Stimulated activated CD8-positive, alpha-beta memory T cell treated with anti-CD3 and anti-CD28 coated beads, Interleukin-2, amount 100 ng/mL, for 1 hour (primary cell): ENCODE results near the gene NNAT.

Experiments
- DNase-seq, 2 donors: peaks; one replicate each; pipeline ENCODE4 v3.0.0-alpha.2; 2020; ENCODE audit warnings: low read depth in 2 of 2

NNAT gene

DNA sequence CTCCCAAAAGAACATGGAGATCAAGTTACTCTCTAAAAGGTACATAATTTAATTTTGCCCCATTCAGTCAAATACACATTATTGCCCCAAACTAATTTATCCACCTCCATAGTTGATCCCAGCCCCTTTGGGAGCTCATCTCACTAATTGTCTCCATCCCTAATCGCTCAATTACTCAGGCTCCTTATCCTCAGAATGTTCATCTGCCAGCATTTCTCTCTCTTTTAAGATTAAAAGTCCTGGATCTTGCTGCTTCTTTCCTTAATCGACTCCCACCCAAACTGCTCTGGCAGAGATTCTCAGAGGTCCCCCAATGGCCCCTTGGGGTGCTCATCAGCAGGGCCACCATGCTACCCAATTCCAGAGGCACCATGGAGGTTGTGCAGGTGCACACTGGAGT lies 18.4 kb upstream of the NNAT start:
- DNase-seq = no peak

DNA sequence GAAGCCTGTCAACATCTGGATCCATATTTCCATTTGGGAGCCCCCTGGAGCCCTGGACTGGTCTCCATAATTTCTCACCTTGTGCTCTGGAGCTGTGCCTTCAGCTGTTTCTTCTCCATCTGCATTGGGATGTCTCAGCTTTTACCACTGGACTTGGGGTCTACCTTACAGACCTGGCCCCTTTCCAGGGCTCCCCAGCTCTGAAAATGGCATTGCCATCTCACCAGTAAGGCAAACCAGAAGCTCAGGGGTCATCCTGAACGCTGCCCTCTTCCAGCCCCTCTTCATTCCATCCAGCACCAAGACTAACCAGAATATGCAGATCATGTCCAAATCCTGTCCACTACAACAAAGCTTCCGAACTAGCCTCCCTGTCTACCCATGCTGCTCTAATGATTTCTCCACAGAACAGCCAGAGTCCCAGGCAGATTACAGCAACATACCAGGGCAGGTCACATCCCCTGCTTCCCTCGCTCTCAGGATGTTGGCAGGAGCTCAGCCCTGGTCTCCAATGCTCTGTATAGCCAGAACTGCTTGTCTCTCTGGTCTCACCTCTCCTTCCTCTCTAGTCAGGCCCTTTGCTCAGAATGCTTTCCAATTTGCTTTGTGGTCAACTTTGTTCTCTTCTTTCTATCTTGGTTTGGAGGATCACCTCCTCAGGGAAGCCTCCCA lies 17.7 kb upstream of the NNAT start:
- DNase-seq = no peak

DNA sequence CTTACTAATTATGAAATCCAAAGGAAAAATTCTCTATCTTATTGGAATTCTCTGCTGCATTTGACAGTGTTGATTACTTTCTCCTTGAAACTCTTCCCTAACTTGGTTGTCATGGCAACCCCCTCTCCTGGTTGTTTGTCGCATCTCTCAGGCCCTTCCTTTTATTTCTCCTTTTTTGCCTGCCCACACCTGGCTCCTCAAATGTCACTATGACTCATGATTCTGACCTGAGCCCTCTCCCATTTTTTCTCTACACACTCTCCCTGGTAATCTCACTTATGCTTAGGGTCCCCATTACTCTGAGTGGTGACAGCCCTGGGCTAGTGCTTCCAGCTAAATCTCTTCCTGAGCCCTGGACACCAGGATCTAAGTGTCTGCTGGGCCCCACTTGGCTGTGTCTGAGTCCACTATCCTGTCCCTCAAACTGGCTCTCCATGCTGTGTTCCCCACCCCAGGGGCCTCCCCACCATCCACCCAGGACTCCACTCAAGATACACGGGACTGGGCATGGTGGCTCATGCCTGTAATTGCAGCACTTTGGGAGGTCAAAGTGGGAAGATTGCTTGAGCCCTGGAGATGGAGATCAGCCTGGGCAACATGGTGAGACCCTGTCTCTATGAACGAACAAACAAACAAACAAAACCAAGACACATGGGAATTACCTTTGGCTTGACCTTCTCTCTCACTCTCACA lies 16.5 kb upstream of the NNAT start:
- no peak for DNase-seq

DNA sequence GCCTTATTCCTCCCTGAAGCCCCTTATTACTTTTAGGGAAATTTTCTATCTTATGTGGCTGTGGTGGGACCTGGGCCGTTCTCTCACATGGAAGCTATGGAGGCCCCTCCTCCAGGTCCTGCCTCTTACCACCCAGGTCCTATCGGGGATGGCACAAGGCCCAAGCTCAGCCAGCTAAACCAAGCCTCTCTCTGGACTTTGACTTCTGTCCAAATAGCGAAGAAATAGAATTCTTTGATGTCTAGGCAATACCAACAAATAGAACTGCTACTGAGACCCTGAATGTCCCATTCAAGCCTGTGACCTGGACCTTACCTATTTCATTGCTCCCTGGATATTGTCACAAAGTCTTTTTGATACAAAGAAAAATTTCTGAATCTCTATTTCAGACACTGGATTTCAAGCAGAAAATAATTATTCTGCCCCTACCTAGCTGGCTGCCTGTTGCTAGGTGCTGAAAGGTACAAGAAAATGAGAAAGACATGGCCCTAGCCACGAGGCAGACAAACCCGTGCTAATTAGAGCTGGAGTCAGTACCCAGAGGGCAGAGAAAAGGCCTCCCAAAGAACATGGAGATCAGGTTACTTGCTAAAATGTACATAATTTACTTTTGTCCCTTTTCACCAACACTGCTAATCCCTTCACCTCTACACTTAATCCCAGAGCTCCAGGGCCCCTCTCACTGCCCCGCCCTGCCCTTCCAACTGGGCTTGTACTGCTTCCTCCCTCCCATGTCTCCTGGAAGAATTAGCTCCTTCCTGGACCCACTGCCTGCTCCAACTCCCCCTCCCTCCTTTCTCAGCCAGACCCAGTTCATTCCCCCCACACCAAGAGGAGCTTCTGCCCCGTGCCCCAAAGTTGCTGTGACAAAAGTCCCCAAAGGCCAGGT lies 15.5 kb upstream of the NNAT start:
- DNase-seq = no peak

DNA sequence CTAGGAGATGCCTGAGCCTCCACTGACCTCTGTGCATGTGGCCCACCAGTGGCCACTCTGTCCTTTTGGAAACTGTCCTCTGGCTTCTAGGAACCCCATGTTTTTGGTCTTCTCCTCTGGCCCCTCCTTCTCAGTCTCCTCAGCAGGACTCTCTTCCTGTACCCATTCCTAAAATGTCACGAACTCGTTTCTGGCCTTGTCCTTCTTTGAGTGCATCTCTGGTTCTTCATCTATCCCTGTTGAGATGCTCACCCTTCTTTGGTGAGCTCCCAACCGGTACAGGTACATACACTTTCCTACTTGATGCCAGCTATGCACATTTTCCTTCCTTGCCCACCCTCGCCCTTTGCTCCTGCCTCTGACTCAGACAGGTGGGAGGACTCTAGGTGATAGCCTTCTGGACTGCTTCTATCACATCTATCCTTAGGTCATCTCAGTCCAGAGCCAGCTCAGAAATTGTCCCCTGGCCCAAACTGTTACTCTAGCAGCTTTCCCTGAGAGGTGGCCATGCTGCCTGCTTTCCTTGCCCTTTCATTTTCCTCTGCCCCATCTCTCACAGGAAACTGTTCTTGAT lies 14.8 kb upstream of the NNAT start:
- no peak for DNase-seq

DNA sequence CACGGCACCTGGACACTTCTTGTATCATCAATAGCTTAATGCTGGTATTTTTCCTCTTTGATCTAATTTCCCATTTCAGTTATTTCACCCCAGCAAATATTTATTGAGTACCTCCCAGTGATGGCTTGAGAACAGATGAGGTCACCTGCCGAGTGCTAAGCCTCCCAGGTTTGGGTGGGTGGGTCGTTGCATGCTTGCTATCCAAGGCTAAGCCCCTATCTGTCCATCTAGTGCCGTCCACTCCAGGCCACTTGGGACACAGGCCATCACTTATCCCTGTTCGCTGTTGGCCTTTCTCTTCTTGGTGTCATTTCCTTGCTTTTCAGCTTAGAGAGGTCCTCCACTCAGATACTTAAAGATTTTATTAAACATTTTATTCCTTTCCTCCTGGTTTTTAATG lies 10.8 kb upstream of the NNAT start:
- no peak for DNase-seq

DNA sequence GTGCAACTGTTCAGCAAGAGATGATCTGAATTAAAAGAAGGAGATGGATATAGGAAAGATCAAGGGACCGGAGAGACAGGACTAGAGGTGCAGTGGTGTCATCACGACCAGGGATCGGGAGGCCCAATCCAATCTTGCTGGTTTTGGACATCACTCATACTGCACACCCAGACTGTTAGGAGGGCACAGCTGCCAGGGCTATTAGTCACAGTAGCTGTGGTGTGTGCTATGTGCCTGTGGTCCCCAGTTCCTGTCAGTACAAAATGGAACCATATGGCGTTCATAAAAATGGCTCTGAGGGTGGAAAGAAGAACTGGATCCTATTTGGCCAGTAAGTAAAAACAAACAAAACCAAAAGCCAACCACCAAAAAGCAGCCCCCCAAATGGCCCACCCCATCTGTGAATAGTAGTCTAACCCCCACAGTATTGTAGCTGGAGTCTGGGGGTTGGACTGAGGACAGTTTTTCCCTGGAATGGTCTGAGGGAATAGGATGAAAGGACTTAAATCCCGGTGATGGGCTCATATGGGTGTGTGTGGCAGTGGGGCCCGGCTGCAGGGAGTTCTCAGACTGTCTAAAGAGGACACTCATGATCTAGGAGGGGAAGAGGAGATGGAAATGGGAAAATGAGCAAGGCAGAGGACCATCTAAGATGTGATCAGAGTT lies 9.3 kb upstream of the NNAT start:
- DNase-seq = no peak

DNA sequence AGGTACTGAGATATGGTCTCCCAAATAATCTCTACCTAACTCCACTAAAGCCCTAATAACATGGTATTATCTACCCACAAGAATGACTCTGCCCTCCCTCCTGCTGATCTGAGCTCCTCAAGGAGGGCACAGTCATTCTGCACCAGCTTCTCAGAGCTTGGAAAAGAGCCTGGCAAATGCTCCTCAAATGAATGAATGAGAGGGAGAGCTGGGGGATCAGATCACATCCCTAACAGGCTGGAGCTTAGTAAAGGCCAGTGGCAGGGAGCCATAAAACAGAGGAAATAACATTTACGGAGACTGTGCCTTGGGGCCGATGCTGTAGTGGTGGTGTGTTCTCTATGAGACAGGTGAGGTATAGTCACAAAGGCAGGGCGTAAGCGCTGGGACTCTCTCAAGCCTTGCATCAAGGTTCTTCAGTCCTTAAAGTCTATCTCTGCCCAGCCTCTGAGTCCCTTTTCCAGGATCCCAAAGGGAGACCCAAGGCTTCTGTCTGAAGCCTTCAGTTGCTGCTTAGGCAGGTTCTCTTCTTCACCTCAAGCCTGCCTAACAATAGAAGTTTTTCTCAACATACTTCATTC lies 7.2 kb upstream of the NNAT start:
- no peak for DNase-seq

DNA sequence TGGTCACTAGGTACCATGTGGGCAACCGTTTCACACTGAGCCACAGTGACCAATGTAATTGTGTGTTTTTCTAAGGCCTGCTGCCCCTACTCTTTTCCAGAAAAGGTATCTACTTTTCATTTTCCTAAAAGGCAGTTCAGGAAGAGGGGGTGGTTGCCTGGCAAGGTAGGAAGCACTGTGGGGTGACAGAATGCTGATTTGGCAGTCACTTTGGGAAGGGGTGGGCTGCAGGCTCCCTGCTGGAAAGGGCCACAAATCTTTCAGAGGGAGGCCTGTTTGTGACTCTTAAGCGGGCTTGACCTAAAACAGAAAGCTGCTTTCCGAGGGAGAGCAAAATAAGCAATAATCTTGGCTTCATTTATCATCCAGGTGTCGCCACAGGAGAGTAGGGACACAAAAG lies 5.2 kb upstream of the NNAT start:
- no peak for DNase-seq

DNA sequence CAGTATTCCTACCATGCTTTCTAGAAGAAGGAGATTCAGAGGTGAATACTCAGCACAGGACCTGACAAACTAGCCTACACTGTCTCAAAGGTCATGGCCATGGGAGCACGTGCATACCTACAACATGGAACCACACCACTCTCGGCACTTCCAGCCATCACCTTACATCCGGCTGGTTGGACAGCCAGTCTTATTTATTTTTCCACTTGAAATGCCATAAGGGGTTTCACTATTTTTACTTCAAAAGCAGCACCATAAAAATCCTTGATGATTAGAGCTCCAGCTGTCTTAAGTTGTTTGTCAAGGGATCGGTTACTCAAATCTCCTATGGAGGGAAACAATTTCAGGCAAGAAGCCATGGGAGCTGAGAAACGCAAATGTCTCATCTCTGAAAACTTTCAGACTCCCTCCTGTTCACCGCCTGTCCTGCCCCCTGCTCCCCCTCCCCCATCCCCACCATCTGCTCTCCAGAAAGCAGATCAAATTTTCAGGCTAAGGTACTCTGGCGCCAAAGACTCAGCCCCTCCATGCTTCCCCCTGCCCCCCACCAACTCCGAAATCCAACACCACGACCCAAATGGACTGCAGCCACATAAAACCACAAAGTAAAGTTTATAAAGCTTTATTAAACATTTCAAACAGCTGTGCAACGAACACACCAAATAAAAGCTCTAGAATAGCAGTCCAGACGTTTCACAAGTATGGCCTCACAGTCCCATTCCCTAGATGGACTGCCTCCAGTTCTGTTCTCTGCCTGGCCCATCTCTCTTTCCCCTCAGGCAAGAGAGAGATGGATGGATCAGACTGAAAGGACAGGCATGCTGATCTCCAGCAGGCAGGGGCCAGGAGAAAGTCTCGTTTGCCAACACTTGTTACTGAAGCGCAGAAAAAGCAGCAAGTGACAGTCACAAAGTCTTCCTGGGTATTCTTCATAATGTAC lies 4.0 kb upstream of the NNAT start:
- no peak for DNase-seq

DNA sequence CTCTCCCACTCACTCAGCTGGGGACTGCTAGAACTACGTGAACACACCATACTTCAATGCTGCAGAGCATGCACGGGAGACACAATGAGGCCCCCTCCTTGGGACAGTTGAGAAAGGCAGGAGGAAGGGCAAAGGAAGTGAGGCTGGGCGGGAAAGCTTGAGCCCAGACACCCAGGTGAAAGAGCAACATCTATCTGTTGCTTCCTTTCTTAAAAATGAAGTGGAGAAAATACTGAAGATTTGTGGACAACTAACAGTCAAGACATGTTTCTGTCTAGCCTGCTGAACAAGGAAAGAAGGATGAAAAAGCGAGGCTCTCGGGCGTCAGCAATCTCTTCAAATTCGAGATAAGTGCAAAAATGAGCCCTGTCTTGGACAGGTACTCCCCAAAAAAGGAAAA lies 3.0 kb upstream of the NNAT start:
- no peak for DNase-seq

DNA sequence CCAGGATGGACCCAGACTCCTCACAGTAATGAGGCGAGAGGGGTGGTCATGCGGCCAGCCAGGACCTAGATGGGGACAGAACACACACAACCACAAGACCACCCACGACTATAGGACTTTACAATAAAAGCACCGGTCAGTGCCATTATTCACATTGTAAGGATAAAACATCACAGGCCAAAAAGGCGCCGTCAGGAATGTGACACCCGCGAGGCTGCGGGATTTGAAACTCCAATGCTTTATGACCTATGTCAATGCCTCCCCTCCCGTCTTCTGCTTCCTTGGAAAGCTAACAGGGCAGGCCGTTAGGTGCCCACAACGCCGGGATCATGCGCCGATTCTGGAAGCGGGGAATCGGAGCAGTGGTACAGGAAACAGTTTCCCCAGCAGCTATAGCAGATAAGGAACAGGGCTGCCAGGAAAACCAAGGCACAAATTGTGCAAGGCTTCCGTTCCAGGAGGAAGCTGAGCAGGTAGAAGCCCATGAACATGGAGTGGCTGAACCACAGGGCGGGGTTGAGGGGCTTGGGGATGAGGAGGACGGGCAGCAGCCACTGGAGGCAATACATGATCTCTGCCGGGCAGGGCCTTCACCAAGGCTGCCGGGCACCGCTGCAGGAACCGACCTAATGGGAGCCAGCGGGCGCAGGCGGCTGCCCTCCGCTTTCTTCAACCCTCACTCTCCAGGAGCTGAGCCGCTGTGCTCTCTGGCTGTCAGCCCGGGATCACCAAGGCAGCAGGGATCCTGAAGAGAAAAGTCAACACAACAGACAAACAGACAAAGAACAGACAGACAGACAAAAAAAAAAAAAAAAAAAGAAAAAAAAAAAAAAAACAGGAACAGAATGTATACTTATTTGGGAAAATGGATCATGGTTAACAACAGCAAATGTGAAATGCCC lies 2.2 kb upstream of the NNAT start:
- DNase-seq = no peak

DNA sequence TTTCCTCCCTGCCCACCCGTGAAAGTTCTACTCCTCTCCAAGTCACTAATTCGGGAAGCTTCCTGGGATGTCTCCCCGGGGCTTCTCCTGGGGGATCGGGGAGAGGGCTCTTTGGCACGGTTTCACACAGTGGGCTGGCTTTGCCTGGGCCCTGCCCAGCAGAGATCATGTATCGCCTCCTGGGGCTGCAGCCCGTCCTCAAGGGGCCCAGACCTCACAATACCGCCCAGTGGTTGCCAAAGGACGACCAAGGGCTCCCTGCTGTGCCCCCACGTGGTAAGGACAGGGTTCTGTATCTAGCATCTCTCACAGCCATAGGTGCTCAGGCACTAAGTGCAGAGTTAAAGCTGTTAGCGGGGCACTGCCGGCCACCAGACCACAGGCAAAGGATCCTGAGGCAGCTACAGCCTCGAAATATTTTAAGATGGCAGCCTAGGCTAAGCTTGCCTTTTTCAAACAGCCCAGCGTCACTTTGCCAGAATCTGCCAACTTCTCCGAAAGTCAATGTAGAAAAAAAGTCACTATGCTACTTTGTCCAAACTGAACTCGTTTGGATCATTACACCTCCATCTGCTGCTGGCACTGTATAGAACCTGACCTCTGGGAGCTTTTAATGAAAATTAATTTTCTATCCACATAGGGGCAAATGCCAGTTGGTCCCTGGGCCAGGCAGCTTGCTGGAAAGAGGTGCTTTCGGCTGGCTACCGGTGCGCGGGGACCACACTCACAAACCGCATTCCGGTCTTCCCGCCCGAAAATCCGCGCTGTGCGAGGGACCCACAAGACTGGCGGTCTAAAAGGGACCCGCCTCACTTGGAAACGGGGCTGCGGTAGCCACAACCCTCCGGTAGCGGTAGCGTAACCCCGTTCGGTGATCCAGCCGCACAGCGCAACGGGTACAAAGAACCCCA lies 1.3 kb upstream of the NNAT start:
- no peak for DNase-seq

DNA sequence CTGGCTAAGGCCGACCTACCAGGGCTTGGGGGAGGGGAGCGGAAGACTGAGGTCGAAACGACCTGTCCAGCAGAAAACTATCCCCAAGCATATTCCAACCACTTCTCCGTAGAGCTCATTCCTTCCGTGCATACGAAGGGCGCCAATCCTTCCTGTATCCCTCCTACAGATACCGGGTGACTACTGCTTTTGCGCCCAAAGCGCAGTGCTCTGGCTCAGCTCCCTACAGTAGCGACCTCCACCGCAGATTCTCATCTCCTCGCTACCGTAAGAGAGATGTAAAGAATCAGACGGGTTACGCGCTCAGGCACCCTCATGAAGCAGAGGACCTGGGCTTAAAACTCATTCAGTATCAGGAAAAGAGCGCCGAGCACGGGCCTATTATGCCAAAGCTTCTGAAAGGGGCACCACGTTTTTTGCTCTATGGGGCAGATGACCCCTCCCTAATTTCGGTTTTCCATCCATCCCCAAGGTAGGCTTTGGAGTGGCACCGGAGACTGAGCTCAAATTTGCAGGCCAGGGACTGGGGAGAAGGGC lies 563 bp upstream of the NNAT start:
- no peak for DNase-seq

DNA sequence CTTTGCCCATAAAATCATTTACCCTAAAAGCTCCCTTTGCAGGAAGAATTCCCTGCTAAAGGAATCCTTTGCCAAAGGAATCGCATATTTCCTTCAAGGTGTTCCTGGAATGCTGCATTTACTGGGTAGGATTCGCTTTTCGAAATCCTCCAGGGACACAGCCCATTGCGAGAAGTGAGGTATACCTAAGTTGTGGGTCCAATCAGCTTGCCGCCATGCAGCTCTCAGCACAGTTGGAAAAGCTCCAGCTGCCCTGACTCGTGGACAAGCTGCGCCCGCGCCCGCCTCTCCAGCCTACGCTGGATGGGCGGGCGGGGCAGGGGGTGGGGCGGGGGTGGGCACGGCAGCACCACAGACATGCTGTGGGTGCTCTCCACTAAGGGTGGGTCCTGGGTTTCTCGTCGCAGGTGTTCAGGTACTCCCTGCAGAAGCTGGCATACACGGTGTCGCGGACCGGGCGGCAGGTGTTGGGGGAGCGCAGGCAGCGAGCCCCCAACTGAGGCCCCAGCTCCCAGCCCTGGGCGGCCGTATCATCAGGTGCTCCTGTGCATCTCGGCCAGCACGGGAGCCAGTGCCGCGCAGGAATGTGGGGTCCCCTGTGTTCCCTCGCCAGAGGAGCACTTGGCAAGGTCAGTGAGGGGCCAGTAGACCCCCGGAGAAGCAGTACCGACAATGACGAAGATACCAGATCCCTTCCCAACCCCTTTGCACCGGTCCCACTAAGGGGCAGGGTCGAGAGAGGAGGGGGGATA lies 1.4 kb downstream of the NNAT start:
- DNase-seq = no peak

DNA sequence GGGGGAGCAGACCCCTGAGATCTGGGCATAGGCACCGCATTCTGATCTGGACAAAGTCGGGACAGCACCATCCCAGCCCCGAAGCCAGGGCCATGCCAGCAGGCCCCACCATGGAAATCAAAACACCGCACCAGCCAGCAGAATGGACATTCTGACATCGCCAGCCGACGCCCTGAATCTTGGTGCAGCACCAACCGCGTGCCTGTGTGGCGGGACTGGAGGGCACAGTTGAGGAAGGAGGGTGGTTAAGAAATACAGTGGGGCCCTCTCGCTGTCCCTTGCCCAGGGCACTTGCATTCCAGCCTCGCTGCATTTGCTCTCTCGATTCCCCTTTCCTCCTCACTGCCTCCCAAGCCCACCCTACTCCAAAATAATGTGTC lies 2.0 kb downstream of the NNAT start:
- no peak for DNase-seq
